Keratinocyte (primary cell): Measurements from ENCODE around the gene ZNF358.

Source experiments
- EZH2 ChIP-seq: IDR thresholded peaks from one replicate; pipeline ENCODE4 v1.6.1; 2012; ENCODE audit warnings: inconsistent platforms, mild to moderate bottlenecking, low read length, moderate library complexity
- TF ChIP-seq, protein P1 (sequence below), 3 experiments: IDR thresholded peaks in 1 of 3; conservative IDR thresholded peaks in 1 of 3; optimal IDR thresholded peaks in 1 of 3; 2 replicates in 2 of 3; 3 replicates in 1 of 3; pipeline versions ENCODE3 to v1.5.1; 2011; ENCODE audit warnings: low read length in 3 of 3, mild to moderate bottlenecking in 3 of 3, moderate library complexity in 2 of 3, control low read depth in 1 of 3, inconsistent platforms in 1 of 3; ENCODE audit not compliant: insufficient read depth in 2 of 3; ENCODE audit errors: extremely low read depth in 1 of 3

DNA sequence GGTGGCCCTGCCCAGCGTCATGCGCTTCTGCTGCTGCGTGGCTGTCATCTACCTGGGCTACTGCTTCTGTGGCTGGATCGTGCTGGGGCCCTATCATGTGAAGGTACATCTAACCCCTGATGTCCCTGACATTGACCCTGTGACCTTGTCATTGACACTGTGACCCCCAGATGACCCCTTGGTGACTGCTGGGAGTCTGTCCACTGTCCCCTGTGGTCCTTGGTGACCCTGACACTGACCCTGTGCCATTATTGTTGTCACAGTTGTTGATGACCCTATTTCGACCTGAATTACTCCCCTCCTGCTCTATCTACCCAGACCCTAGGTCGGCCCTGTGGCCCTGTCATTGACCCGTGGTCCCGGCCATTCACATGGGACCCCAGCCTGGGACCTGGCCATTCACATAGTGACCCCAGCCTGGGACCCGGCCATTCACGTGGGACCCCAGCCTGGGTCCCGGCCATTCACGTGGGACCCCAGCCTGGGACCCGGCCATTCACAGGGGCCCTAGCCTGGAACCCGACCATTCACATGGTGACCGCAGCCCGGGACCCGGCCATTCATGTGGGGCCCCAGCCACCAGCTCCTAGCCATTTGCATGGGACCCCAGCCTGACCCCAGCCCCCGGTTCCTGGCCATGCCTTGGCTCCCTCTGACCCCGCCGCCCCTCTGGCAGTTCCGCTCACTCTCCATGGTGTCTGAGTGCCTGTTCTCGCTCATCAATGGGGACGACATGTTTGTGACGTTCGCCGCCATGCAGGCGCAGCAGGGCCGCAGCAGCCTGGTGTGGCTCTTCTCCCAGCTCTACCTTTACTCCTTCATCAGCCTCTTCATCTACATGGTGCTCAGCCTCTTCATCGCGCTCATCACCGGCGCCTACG, 13.9 kb downstream of the ZNF358 start:
- TF ChIP-seq, protein P1, sequence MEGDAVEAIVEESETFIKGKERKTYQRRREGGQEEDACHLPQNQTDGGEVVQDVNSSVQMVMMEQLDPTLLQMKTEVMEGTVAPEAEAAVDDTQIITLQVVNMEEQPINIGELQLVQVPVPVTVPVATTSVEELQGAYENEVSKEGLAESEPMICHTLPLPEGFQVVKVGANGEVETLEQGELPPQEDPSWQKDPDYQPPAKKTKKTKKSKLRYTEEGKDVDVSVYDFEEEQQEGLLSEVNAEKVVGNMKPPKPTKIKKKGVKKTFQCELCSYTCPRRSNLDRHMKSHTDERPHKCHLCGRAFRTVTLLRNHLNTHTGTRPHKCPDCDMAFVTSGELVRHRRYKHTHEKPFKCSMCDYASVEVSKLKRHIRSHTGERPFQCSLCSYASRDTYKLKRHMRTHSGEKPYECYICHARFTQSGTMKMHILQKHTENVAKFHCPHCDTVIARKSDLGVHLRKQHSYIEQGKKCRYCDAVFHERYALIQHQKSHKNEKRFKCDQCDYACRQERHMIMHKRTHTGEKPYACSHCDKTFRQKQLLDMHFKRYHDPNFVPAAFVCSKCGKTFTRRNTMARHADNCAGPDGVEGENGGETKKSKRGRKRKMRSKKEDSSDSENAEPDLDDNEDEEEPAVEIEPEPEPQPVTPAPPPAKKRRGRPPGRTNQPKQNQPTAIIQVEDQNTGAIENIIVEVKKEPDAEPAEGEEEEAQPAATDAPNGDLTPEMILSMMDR (optimal IDR thresholded peaks at IDR 0.05 in 1 of 3, IDR thresholded peaks at IDR 0.05 in 1 of 3, conservative IDR thresholded peaks at IDR 0.05 in 1 of 3; ENCODE audit: extremely low read depth in 1 of 3, insufficient read depth in 2 of 3, low read length in 3 of 3): no peak
- TF ChIP-seq EZH2: no peak
